Vagina (tissue), 2 donors: ENCODE data around the gene IL4. TPM values are rescaled to one million over a fixed set of nuclear protein-coding genes. Genes with fewer than 3 reads are reported as not detected.
A peak's percentile ranks its signal among the peaks of the same experiment; 100 is the strongest.

Source experiments
- DNase-seq, 2 donors: peaks; one replicate each; pipeline ENCODE4 v3.0.0-alpha.2; 2017; ENCODE audit errors: extremely low spot score in 2 of 2
- H3K27ac ChIP-seq: fragments of 200-600 bp; sonication (generic); one replicate; pipeline ENCODE4 v1.5.1; 2019
- H3K27me3 ChIP-seq: fragments of 200-600 bp; sonication (generic); one replicate; pipeline ENCODE4 v1.5.1; 2019
- H3K36me3 ChIP-seq, 2 donors: fragments of 200-600 bp; sonication (generic); one replicate each; pipeline ENCODE4 v1.5.1; 2017 to 2019
- H3K4me1 ChIP-seq: fragments of 200-600 bp; sonication (generic); one replicate; pipeline ENCODE4 v1.5.1; 2019
- H3K4me3 ChIP-seq, 2 donors: fragments of 200-600 bp; sonication (generic); 1 replicate in 1 of 2; 2 replicates in 1 of 2; pipeline ENCODE4 v1.5.1; 2016 to 2019
- H3K9me3 ChIP-seq: fragments of 200-600 bp; sonication (generic); one replicate; pipeline ENCODE4 v1.5.1; 2019
- POLR2A ChIP-seq, 2 donors: fragments of 450-650 bp; IDR thresholded peaks; one replicate each; pipeline ENCODE4 v1.6.1; 2017; ENCODE audit warnings: antibody characterized with exemption in 2 of 2, mild to moderate bottlenecking in 2 of 2, moderate library complexity in 2 of 2
- POLR2AphosphoS5 ChIP-seq, 2 donors: sonication (generic); formaldehyde crosslinking; IDR thresholded peaks; one replicate each; pipeline ENCODE4 v1.9.0; 2017; ENCODE audit warnings: antibody characterized with exemption in 2 of 2, mild to moderate bottlenecking in 2 of 2, low read depth in 1 of 2; ENCODE audit not compliant: insufficient read depth in 1 of 2
- intact Hi-C: fragments of 100-400 bp; cut with DNase I; formaldehyde crosslinking; loops from one replicate; pipeline ENCODE4 v1.15.1; 2023
- total RNA-seq: library from RNA; depleted of rRNA; stranded (reverse); fragments of >200 nt; gene quantifications from one replicate; pipeline ENCODE4 v1.2.3, GENCODE V29; 2016
- TF ChIP-seq, protein P1 (sequence below), 3 experiments: fragments of 450-650 bp in 2 of 3; fragments of 200-600 bp in 1 of 3; sonication (generic) in 1 of 3; IDR thresholded peaks; one replicate each; pipeline ENCODE4 v1.5.1; 2017 to 2019; ENCODE audit warnings: antibody characterized with exemption in 3 of 3, mild to moderate bottlenecking in 2 of 3, moderate library complexity in 2 of 3

Gene IL4
- total RNA-seq, 1 donor from 2014 or later: not detected

GRCh38 chr5:132653716-132654115 is 20.1 kb upstream of the IL4 start:
- no peak overlapping the region for H3K4me3 ChIP-seq
- no peaks in the 10 kb centered on the region for H3K9me3 ChIP-seq
- peaks cover 5% of the 10 kb centered on the region for H3K27me3 ChIP-seq
- no peak overlapping the region for H3K27ac ChIP-seq
- H3K36me3 ChIP-seq: no peaks in the 10 kb centered on the region
- intact Hi-C loops: no loop called here
- peaks cover 16% of the 10 kb centered on the region for H3K4me1 ChIP-seq
- DNase-seq: peak in 1 of 2 donors; percentile 75
- TF ChIP-seq POLR2A (IDR thresholded peaks at IDR 0.05): no peak
- TF ChIP-seq POLR2AphosphoS5 (IDR thresholded peaks at IDR 0.05; ENCODE audit: insufficient read depth in 1 of 2, low read depth in 1 of 2): no peak
- TF ChIP-seq, protein P1, sequence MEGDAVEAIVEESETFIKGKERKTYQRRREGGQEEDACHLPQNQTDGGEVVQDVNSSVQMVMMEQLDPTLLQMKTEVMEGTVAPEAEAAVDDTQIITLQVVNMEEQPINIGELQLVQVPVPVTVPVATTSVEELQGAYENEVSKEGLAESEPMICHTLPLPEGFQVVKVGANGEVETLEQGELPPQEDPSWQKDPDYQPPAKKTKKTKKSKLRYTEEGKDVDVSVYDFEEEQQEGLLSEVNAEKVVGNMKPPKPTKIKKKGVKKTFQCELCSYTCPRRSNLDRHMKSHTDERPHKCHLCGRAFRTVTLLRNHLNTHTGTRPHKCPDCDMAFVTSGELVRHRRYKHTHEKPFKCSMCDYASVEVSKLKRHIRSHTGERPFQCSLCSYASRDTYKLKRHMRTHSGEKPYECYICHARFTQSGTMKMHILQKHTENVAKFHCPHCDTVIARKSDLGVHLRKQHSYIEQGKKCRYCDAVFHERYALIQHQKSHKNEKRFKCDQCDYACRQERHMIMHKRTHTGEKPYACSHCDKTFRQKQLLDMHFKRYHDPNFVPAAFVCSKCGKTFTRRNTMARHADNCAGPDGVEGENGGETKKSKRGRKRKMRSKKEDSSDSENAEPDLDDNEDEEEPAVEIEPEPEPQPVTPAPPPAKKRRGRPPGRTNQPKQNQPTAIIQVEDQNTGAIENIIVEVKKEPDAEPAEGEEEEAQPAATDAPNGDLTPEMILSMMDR (IDR thresholded peaks at IDR 0.05): no peak

DNA sequence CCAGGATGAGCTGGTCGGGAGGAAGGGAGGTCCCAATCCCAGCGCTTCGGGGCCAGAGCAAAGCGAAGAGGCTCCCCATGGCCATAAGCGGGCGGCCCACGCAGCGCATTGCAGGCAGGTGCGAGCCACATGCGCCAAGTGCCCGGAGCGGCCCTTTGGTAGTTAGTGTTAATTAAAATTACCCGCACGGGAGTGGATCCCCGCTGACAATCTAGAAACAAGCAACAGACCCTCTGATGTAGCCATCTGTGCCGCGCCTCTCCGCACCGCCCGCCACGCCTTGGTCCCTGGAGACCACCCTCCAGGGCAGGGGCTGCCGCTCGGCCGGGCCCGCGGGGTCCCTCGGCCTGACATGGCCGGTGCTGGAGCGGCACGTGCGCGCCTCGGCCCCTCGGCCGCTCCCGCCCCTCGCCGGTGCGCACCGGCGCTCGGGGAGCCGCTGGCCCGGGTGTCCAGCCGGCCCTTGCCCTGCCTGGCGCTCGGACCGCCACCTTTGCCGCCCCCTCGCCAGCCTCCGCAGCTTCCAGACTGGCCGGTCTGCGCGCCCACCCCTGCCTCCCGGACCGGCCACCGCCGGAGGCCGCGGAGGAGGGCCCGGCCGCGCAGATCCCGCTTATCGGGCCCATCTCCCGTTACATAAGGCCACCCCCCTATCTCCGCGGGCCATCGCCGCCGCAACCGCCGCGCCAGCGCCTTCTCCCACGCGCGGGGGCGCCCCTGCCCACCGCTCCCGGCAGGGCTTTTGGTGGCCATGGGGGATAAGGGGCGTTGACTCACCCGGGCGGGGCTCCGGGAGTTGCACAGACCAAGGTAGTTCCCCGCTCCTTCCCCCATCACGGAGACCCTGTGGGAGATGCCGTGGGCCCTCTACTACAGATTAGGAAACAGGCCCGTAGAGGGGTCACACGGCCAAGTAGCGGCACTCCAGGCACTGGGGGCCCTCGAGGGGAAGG is 17.7 kb upstream of the IL4 start:
- intact Hi-C loops: no loop called here
- no peak overlapping the region for H3K27ac ChIP-seq
- H3K27me3 ChIP-seq: peaks cover 5% of the 10 kb centered on the region
- peak overlapping the region; percentile 42 to 59 for H3K4me3 ChIP-seq
- peak; percentile 65 to 77 for DNase-seq
- H3K36me3 ChIP-seq: no peaks in the 10 kb centered on the region
- peaks cover 16% of the 10 kb centered on the region for H3K4me1 ChIP-seq
- TF ChIP-seq POLR2AphosphoS5 (IDR thresholded peaks at IDR 0.05; ENCODE audit: insufficient read depth in 1 of 2, low read depth in 1 of 2) (no peak), POLR2A (IDR thresholded peaks at IDR 0.05) (no peak)
- TF ChIP-seq, protein P1 (IDR thresholded peaks at IDR 0.05): no peak
- H3K9me3 ChIP-seq: no peaks in the 10 kb centered on the region

GRCh38 chr5:132656774-132657355 is 16.9 kb upstream of the IL4 start:
- Histone ChIP-seq H3K27ac (no peak overlapping the region), H3K27me3 (peaks cover 5% of the 10 kb centered on the region), H3K36me3 (no peaks in the 10 kb centered on the region), H3K4me1 (peaks cover 16% of the 10 kb centered on the region), H3K4me3 (peak overlapping the region; percentile 42 to 59), H3K9me3 (no peaks in the 10 kb centered on the region)
- peak; percentile 71 to 82 for DNase-seq
- TF ChIP-seq POLR2A (IDR thresholded peaks at IDR 0.05) (no peak), POLR2AphosphoS5 (IDR thresholded peaks at IDR 0.05; ENCODE audit: insufficient read depth in 1 of 2, low read depth in 1 of 2) (no peak)
- TF ChIP-seq, protein P1 (IDR thresholded peaks at IDR 0.05): no peak
- intact Hi-C loops: no loop called here

GRCh38 chr5:132657676-132658380 is 16.0 kb upstream of the IL4 start, which contains the start of gene IL13:
Gene IL13 (plus strand): TSS chr5:132658173. CDS start chr5:132658187, 14 bp downstream.
- Histone ChIP-seq H3K4me3 (no peak within 1 kb of the TSS), H3K36me3 (no peaks in the 10 kb centered on the region), H3K9me3 (no peaks in the 10 kb centered on the region), H3K4me1 (peaks cover 16% of the 10 kb centered on the region), H3K27me3 (peaks cover 5% of the 10 kb centered on the region), H3K27ac (no peak within 1 kb of the TSS)
- intact Hi-C loops: no loop called here
- peak in 1 of 2 donors; percentile 81 for DNase-seq
- TF ChIP-seq POLR2A (IDR thresholded peaks at IDR 0.05) (no peak), POLR2AphosphoS5 (IDR thresholded peaks at IDR 0.05; ENCODE audit: insufficient read depth in 1 of 2, low read depth in 1 of 2) (no peak)
- TF ChIP-seq, protein P1 (IDR thresholded peaks at IDR 0.05): no peak
